GM13976 (cell line): ENCODE measurements around the gene RASSF3.

Source experiments
- DNase-seq: peaks from one replicate; pipeline ENCODE4 v3.0.0; 2012; ENCODE audit warnings: low spot score
- in situ Hi-C: fragments of 300-500 bp; cut with MboI; formaldehyde crosslinking; loops from one replicate; pipeline ENCODE4 v1.12.0; 2022; ENCODE audit warnings: low sequenced_read_pairs, mixed read lengths, inconsistent platforms; ENCODE audit not compliant: unreplicated experiment
- TF ChIP-seq, protein P1 (sequence below): IDR thresholded peaks from 2 replicates; pipeline ENCODE4 v1.5.1; 2012; ENCODE audit warnings: borderline replicate concordance, mild to moderate bottlenecking; ENCODE audit not compliant: insufficient read depth; ENCODE audit errors: extremely low read depth, missing control alignments, control extremely low read depth

The RASSF3 gene

DNA sequence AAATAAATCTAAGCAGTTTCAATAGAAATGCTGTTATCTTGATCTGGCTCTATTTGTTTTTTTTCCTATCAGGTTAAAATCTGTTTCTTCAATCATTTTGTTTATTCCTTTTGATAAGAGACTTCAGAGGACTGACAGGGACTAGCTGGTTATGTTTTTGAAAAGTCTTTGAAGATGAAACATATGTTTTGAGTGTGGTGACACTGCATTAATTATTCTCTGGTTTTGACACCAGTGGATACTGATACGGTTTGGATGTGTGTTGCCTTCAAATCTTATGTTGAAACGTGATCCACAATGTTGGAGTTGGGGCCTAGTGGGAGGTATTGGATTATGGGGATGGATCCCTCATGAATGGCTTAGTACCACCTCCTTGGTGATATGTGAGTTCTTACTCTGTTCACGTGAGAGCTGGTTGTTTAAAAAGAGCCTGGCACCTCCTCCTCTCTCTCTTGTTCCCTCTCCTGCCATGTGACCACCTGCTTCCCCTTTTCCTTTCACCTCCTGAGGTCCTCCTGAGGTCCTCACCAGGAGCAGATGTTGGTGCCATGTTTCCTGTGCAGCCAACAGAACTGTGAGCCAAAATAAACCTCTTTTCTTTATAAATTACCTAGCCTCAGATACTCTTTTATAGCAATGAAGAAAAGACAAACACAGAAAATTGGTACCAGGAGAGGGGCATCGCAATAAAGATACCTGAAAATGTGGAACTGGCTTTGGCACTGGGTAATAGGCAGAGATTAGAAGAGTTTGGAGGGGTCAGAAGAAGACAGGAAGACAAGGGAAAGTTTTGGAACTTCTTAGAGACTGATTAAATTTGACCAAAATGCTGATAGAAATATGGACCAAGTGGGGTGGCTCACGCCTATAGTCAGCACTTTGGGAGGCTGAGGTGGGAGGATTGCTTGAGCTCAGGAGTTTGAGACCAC lies 23.0 kb downstream of the RASSF3 start:
- DNase-seq = no peak
- in situ Hi-C loops = no loop called here
- TF ChIP-seq, protein P1, sequence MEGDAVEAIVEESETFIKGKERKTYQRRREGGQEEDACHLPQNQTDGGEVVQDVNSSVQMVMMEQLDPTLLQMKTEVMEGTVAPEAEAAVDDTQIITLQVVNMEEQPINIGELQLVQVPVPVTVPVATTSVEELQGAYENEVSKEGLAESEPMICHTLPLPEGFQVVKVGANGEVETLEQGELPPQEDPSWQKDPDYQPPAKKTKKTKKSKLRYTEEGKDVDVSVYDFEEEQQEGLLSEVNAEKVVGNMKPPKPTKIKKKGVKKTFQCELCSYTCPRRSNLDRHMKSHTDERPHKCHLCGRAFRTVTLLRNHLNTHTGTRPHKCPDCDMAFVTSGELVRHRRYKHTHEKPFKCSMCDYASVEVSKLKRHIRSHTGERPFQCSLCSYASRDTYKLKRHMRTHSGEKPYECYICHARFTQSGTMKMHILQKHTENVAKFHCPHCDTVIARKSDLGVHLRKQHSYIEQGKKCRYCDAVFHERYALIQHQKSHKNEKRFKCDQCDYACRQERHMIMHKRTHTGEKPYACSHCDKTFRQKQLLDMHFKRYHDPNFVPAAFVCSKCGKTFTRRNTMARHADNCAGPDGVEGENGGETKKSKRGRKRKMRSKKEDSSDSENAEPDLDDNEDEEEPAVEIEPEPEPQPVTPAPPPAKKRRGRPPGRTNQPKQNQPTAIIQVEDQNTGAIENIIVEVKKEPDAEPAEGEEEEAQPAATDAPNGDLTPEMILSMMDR = no peak

DNA sequence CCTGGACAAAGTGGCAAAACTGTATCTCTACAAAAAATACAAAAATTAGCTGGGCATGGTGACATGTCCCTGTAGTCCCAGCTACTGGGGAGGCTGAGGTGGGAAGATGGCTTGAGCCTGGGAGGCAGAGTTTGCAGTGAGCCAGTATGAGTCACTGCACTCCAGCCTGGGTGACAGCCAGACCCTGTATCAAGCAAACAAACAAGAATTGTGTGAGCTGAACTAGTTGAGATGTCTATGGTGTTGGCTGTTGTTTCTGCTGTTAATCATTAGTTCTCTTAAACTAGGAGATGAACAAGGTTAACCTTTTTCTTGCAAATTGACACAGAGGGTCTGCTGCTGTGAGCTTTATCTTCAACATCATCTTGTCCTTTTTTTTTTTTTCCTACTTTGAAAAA lies 23.6 kb downstream of the RASSF3 start:
- in situ Hi-C loops = no loop called here
- DNase-seq = no peak
- TF ChIP-seq, protein P1 = no peak

DNA sequence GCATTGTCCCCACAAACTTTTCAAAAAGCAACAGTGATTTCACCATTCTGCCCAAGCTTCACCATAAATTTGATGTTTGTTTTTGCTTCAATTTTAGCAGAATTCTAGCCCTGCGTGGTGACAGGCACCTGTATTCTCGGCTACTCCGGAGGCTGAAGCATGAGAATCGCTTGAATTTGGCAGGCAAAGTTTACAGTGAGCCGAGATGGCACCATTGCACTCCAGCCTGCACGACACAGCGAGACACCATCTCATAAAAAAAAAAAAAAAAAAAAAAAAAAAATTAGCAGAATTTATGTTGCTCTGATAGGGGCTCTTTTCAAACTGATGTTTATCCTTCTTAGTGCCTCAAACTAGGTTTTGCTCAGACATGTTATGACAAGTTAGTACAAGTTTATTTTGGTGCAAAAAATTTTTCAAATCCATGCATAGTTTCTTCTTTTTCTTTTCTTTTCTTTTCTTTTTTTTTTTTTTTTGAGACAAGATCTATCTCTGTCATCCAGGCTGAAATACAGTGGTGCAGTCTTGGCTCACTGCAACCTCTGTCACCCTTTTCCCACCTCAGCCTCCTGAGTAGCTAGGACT lies 24.3 kb downstream of the RASSF3 start:
- no peak for DNase-seq
- in situ Hi-C loops = no loop called here
- TF ChIP-seq, protein P1 = no peak

DNA sequence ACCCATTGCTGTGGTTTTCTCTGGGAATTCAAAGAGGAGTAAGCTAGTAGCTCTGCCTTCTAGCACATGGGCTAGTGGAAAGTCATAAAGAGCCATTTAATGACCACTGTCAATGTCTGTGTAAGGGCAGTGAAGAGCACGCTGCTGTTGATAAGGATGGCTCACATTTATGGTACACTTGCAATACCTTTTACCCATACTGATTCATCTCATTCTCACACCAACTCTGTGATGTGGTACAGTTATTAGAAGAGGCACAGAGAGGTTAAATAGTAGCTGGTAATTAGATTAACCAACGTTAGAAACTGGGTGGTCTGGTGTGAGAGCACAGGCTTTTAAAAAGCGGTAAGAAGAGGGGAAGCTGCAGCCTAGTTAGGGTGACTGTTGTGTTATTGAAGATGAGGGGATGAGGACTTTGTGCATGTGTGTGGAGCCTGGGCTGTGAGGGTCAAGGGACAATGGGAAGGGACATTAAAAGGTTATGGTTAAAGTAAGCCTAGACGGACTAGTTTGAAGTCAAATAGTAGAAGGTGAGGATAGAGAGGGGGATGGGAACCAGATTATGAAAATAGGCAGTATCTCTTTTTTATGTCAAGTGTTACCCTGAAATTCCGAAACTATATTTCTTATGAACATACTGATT lies 25.2 kb downstream of the RASSF3 start:
- in situ Hi-C loops = no loop called here

DNA sequence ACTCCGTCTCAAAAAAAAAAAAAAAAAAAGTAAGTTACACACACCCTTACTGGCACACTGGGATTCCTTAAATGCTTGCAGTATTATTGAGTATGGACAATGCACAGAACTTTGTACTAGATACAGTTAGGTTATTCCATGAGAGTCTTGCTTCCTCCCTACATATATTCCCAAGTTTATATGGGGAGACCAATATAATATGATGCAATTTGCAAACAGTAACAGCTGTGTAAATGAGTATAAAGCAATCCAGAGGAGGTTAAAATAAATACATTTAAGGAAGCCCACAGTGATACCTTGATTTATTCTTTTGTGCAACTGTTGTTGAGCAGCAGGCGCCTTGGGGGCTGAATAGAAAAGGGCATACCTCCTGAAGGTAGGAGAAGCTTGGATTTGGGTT lies 26.6 kb downstream of the RASSF3 start:
- in situ Hi-C loops = no loop called here
- no peak for DNase-seq
- TF ChIP-seq, protein P1 = no peak

More for the DNA sequence above, 25.2 kb downstream of the RASSF3 start:
- TF ChIP-seq, protein P1 = no peak
- DNase-seq = no peak

DNA sequence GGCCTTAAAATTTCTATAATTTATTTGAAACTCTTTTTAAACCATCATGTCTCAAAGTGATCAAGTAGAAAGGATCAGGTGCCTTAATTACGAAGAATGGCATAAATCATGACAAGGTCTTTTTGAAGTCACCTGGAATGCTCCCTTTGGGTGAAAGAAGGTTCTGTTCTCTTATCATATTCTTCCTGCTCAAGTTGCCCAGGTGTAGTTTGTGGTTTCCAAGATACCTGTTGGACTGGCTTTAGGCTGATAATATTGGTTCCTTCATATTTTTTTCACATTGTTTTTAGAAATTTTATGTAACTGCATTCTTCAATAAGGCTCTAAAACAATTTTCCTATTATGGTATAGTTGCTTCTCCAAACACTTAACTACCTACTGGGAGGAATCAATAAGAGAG lies 29.2 kb downstream of the RASSF3 start:
- TF ChIP-seq, protein P1 = no peak
- in situ Hi-C loops = no loop called here
- DNase-seq = no peak
